Urinary bladder (tissue), 4 donors: ENCODE data around the gene ZNF562. TPM values are rescaled to one million over a fixed set of nuclear protein-coding genes. Genes with fewer than 3 reads are reported as not detected.
A peak's percentile ranks its signal among the peaks of the same experiment; 100 is the strongest.
"Not testable (repeated sequence)": the region's sequence is repeated elsewhere in the genome, so short reads cannot be mapped to it uniquely, and the experiment has no call there.

ENCODE experiments used
- DNase-seq: peaks from one replicate; pipeline ENCODE4 v3.0.0-alpha.2; 2015; ENCODE audit errors: extremely low spot score
- H3K27ac ChIP-seq: one replicate; pipeline ENCODE4 v1.5.1; 2013; ENCODE audit warnings: low read depth, mild to moderate bottlenecking, moderate library complexity
- H3K36me3 ChIP-seq: one replicate; pipeline ENCODE4 v1.6.1; 2013; ENCODE audit warnings: mild to moderate bottlenecking, moderate library complexity; ENCODE audit not compliant: insufficient read depth
- H3K4me1 ChIP-seq: one replicate; pipeline ENCODE4 v1.6.1; 2013; ENCODE audit warnings: mild to moderate bottlenecking, moderate library complexity; ENCODE audit not compliant: insufficient read depth
- H3K4me3 ChIP-seq: one replicate; pipeline ENCODE4 v1.5.1; 2013; ENCODE audit warnings: low read depth, low read length
- WGBS: extraction: QIAGEN DNeasy Blood & Tissue Kit; methylation state at CpG from one replicate; pipeline ENCODE4 v1.1.7; 2013; 5-methylcytosine and 5-hydroxymethylcytosine counted together
- polyA plus RNA-seq: library from polyadenylated mRNA; stranded (reverse); fragments of 200-250 nt; gene quantifications from one replicate; pipeline ENCODE4 v1.2.3, GENCODE V29; 2013
- total RNA-seq: library from RNA; depleted of rRNA; stranded (reverse); fragments of >200 nt; gene quantifications from one replicate; pipeline ENCODE4 v1.2.3, GENCODE V29; 2014
- donor health status: healthy with polysubstance abuse.
- donor health status: healthy.

The ZNF562 gene
- 58.8 TPM for total RNA-seq
- 9.4 TPM for polyA plus RNA-seq

GRCh38 chr19:9674663-9675357 lies at the start of gene ZNF562:
Gene ZNF562 (minus strand): TSS chr19:9675100. CDS start chr19:9660744, 14,356 bp downstream.
- H3K4me3 ChIP-seq, result peak within 1 kb of the TSS; percentile 64
- DNase-seq, result peak; percentile 85
- WGBS, result under 1% methylated on average over 42 of the region's 42 CpGs
- H3K36me3 ChIP-seq, result no peaks in the 10 kb centered on the region
- H3K4me1 ChIP-seq, result peaks cover 1% of the 10 kb centered on the region
- peak within 1 kb of the TSS; percentile 91 for H3K27ac ChIP-seq

- Histone ChIP-seq H3K4me3 (no peak overlapping the region), H3K27ac (no peak overlapping the region), H3K4me1 (no peaks in the 10 kb centered on the region), H3K36me3 (no peaks in the 10 kb centered on the region)
- no peak for DNase-seq
- 89% methylated on average over 4 of the region's 4 CpGs for WGBS
Observed at GRCh38 chr19:9724157-9724556, 49.3 kb upstream of the ZNF562 start.

GRCh38 chr19:9721861-9722260 lies 47.0 kb upstream of the ZNF562 start:
- no peak for DNase-seq
- 46% methylated on average over 6 of the region's 6 CpGs for WGBS
- Histone ChIP-seq H3K36me3 (no peaks in the 10 kb centered on the region), H3K4me1 (no peaks in the 10 kb centered on the region), H3K4me3 (no peak overlapping the region), H3K27ac (no peak overlapping the region)

DNA sequence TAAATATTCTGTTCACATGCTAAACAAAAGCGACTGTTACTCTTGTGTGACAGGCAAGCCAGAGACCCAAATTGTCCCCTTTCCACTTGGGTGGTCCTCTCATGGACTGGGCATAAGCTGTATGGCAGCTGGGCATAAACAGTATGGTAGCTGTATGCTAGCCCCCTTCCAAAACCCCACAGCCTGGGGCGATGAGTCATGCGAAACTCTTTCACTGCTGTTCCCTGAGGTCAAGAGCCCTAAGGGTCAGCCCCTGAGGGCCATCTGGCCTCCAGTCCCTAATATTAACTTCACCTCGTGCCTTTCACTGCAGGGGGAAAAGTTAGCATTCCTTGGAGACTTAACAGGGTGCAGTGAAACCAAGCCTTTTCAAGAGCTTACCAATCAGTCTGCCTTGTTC lies 45.6 kb upstream of the ZNF562 start:
- 63% methylated on average over 4 of the region's 4 CpGs for WGBS
- H3K4me1 ChIP-seq, result no peaks in the 10 kb centered on the region
- H3K36me3 ChIP-seq, result no peaks in the 10 kb centered on the region
- no peak for DNase-seq
- H3K27ac ChIP-seq, result no peak overlapping the region
- no peak overlapping the region for H3K4me3 ChIP-seq

DNA sequence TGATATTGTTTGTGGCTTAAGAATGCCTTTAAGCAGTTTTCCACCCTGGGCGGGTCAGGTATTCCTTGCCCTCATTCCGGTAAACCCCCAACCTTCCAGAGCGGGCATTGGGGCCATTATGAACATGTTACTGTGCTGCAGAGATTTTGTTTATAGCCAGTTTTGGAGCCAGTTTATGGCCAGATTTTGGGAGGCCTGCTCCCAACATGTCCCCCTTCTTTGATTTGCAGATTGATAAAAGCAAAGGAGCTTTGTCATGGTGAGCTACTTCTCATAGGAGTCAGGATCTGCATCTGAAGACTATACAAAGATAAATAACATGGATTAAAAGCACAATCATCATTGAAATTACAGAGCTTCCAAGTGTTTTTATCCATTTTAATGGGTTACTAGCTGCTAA lies 36.9 kb upstream of the ZNF562 start:
- WGBS, result 96% methylated on average over 3 of the region's 3 CpGs
- Histone ChIP-seq H3K27ac (no peak overlapping the region), H3K4me1 (no peaks in the 10 kb centered on the region), H3K36me3 (no peaks in the 10 kb centered on the region), H3K4me3 (no peak overlapping the region)
- DNase-seq, result no peak

- no peak overlapping the region for H3K4me3 ChIP-seq
- H3K36me3 ChIP-seq, result no peaks in the 10 kb centered on the region
- no peak for DNase-seq
- H3K4me1 ChIP-seq, result no peaks in the 10 kb centered on the region
- 42% methylated on average over 1 of the region's 1 CpG for WGBS
- no peak overlapping the region for H3K27ac ChIP-seq
Observed at GRCh38 chr19:9709305-9709704, 34.4 kb upstream of the ZNF562 start.

DNA sequence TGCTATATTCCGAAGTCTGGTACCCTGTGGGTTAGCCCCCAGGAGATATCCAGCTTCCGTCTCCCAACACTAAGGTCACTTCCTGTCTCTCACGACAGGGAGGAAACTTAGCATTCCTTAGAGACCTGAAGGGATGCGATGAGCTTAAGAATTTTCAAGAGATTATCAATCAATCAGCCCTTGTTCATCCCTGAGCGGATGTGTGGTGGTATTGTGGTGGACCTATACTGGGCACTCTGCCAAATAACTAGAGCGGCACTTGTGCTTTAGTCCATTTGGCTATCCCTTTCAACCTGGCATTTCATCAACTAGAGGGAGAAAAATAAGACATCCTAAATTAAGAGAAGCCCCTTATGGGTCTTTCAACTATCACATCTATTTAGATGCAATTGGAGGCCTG lies 30.9 kb upstream of the ZNF562 start:
- DNase-seq, result no peak
- H3K4me1 ChIP-seq, result no peaks in the 10 kb centered on the region
- WGBS, result 74% methylated on average over 6 of the region's 6 CpGs
- no peaks in the 10 kb centered on the region for H3K36me3 ChIP-seq
- no peak overlapping the region for H3K27ac ChIP-seq
- no peak overlapping the region for H3K4me3 ChIP-seq

DNA sequence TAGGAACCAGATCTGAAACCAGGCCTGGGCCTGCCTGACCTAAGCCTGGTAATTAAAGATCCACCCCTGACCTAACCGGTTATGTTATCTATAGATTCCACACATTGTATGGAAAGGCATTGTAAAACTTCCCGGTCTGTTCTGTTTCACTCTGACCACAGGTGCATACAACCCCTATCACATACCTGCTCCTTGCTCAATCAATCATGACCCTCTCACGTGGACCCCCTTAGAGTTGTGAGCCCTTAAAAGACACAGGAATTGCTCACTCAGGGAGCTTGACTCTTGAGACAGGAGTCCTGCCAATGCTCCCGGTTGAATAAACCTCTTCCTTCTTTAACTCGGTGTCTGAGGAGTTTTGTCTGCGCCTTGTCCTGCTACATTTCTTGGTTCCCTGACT lies 27.3 kb upstream of the ZNF562 start:
- Histone ChIP-seq H3K4me3 (no peak overlapping the region), H3K4me1 (no peaks in the 10 kb centered on the region), H3K36me3 (no peaks in the 10 kb centered on the region), H3K27ac (no peak overlapping the region)
- no peak for DNase-seq
- 88% methylated on average over 6 of the region's 6 CpGs for whole genome bisulfite sequencing

DNA sequence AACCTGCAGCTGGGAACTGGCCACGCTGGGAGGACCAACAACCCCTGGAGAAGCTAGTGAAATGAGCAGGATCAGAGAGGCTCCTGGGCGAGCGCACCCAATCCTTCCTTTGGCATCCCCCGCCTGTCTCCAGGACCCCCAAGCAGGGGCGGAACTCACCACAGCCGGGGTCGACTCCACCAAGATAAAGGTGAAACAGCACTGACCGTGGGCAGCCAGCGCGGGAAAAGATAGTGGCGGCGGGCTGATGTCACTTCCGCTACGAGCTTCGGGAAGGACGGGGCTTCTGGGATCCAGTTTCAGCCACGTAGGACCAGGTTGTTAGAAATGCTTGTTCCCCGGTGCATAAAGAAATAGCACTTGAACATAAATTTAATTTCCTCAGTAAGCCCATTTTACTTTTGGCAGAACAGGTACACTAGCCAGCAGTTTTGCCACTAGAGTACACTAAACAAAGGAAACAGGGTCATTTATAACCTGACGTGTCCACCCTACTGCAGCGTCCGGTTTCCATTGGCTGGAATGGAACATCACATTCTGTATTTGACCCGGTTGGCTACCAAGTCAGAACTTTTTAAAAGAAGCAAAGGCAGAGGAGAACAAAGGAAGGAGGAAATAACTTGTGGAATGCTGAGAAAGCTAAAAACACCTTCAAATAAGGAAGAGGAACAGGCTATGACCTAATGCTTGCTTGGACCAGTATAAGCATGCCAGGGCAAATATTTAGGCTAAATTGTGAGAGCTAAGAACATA lies 25.5 kb upstream of the ZNF562 start:
- Histone ChIP-seq H3K27ac (no peak overlapping the region), H3K4me3 (no peak overlapping the region), H3K4me1 (no peaks in the 10 kb centered on the region), H3K36me3 (no peaks in the 10 kb centered on the region)
- WGBS, result 92% methylated on average over 22 of the region's 22 CpGs
- no peak for DNase-seq

DNA sequence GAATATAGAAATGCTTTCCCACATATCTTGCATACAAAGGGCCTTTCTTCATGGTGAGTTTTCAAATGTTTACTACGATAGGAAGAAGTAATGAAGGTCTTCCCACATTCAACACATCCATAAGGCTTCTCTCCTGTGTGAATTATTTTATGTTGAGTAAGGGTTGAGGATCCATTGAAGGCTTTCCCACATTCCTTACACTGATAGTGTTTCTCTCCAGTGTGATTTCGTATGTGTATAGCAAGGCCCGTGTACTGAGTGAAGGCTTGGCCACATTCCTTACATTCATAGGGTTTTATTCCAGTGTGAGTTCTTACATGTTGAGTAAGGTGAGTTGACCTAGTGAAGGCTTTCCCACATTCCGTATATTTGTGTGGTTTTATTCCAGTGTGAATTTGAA lies 15.4 kb upstream of the ZNF562 start:
- H3K36me3 ChIP-seq, DNase-seq, H3K4me1 ChIP-seq, H3K27ac ChIP-seq, H3K4me3 ChIP-seq: not testable (repeated sequence)
- WGBS, result 75% methylated on average over 4 of the region's 4 CpGs

DNA sequence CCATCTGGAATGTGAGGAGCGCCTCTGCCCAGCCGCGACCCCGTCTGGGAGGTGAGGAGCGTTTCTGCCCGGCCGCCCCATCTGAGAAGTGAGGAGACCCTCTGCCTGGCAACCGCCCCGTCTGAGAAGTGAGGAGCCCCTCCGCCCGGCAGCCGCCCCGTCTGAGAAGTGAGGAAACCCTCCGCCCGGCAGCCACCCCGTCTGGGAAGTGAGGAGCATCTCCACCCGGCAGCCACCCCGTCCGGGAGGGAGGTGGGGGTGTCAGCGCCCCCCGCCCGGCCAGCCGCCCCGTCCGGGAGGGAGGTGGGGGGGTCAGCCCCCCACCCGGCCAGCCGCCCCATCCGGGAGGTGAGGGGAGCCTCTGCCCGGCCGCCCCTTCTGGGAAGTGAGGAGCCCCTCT lies 5.1 kb upstream of the ZNF562 start:
- not testable (repeated sequence) for H3K4me3 ChIP-seq, H3K27ac ChIP-seq, H3K4me1 ChIP-seq, DNase-seq, H3K36me3 ChIP-seq
- WGBS, result 94% methylated on average over 30 of the region's 30 CpGs

DNA sequence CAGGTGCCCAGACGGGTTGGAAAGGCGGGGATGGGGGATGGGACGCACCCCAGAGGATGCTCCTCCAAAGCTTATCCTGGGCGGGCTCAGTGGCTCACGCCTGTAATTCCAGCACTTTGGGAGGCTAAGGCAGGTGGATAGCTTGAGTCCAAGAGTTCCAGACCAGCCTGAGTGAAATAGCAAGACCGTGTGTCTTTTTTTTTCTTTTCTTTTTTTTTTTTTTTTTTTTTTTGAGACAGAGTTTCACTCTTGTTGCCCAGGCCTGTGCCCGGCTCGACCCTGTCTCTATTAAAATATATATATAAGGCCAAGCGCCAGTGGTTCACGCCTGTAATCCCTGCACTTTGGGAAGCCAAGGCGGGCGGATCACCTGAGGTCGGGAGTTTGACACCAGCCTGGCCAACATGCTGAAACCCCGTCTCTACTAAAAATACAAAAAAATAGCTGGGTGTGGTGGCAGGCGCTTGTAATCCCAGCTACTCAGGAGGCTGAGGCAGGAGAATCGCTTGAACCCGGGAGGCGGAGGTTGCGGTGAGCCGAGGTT lies 530 bp upstream of the ZNF562 start:
- DNase-seq, H3K36me3 ChIP-seq, H3K4me1 ChIP-seq: not testable (repeated sequence)
- whole genome bisulfite sequencing, result 53% methylated on average over 20 of the region's 20 CpGs
- H3K27ac ChIP-seq, result peak overlapping the region; percentile 91
- H3K4me3 ChIP-seq, result peak overlapping the region; percentile 64

DNA sequence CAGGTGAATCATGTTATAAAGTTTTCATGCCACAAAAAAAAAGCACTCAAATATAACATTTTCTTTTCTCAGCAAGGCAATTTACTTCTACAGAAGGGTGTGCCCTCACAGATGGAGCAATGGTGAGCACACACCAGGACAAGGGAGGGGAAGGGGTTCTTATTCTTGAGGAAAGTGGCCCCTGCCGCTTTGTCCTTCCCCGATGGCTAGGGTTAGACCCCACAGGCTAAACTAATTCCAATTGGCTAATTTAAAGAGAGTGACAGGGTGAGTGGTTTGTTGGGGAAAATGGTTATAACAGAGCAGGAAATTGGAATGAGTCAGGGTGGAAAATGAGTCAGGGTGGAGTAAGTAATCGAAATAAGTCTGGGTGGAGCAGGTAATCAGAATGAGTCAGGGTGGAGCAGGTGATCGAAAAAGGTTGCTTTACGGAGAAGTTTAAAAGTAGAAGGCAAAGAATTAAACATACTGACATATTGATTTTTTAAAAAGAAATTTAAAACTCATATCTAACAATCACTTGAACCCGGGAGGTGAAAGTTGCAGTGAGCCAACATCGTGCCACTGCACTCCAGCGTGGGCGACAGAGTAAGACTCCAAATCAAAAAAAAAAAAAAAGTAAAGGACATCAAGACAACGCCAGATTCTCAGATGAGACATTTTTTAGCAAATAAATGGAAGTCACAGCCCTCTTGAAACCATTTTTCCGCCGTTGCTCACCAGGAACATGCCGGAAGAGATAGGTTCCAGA lies 813 bp downstream of the ZNF562 start:
- Histone ChIP-seq H3K4me3 (peak overlapping the region; percentile 64), H3K4me1 (peaks cover 1% of the 10 kb centered on the region), H3K36me3 (no peaks in the 10 kb centered on the region), H3K27ac (peak overlapping the region; percentile 90)
- WGBS, result 36% methylated on average over 13 of the region's 13 CpGs
- DNase-seq, result no peak
